ENCODE data around the gene METTL16. TPM values are rescaled to one million over a fixed set of nuclear protein-coding genes. Genes with fewer than 3 reads are reported as not detected.
"Not testable (repeated sequence)": the region's sequence is repeated elsewhere in the genome, so short reads cannot be mapped to it uniquely, and the experiment has no call there.

METTL16 gene
- total RNA-seq, 4 donors from 2014 or later: 30.4 to 48.9 (median 44.7) TPM

- no peak overlapping the region for H3K4me3 ChIP-seq (replicated peaks in 1 of 3)
- 91 to 94% methylated on average over 8 of the region's 8 CpGs for WGBS, 2 donors
- intact Hi-C loops (cut with DNase I): no loop called here
- no peak overlapping the region for H3K27ac ChIP-seq
- H3K9me3 ChIP-seq: no peaks in the 10 kb centered on the region
- H3K4me1 ChIP-seq: peaks cover under 1 to 9% of the 10 kb centered on the region in 2 donors
- no peaks in the 10 kb centered on the region for H3K27me3 ChIP-seq
- peaks cover 0 to 14% of the 10 kb centered on the region in 2 donors for H3K36me3 ChIP-seq
- TF ChIP-seq, protein P1, sequence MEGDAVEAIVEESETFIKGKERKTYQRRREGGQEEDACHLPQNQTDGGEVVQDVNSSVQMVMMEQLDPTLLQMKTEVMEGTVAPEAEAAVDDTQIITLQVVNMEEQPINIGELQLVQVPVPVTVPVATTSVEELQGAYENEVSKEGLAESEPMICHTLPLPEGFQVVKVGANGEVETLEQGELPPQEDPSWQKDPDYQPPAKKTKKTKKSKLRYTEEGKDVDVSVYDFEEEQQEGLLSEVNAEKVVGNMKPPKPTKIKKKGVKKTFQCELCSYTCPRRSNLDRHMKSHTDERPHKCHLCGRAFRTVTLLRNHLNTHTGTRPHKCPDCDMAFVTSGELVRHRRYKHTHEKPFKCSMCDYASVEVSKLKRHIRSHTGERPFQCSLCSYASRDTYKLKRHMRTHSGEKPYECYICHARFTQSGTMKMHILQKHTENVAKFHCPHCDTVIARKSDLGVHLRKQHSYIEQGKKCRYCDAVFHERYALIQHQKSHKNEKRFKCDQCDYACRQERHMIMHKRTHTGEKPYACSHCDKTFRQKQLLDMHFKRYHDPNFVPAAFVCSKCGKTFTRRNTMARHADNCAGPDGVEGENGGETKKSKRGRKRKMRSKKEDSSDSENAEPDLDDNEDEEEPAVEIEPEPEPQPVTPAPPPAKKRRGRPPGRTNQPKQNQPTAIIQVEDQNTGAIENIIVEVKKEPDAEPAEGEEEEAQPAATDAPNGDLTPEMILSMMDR (IDR thresholded peaks at IDR 0.05): no peak
- no peak for TF ChIP-seq POLR2A (IDR thresholded peaks at IDR 0.05)
- DNase-seq: no peak
Measured at GRCh38 chr17:2502871-2503580, 8.7 kb downstream of the METTL16 start.

- no peaks in the 10 kb centered on the region for H3K27me3 ChIP-seq
- no peak overlapping the region for H3K4me3 ChIP-seq (replicated peaks in 1 of 3)
- H3K36me3 ChIP-seq: peaks cover 0 to 14% of the 10 kb centered on the region in 2 donors
- H3K4me1 ChIP-seq: no peaks in the 10 kb centered on the region
- TF ChIP-seq POLR2A (IDR thresholded peaks at IDR 0.05): no peak
- TF ChIP-seq, protein P1 (IDR thresholded peaks at IDR 0.05): no peak
- H3K27ac ChIP-seq: no peak overlapping the region
- no peak for DNase-seq
- intact Hi-C loops (cut with DNase I): no loop called here
- no peaks in the 10 kb centered on the region for H3K9me3 ChIP-seq
- 78% methylated on average over 8 of the region's 8 CpGs for WGBS, 2 donors
Measured at GRCh38 chr17:2500446-2500845, 11.2 kb downstream of the METTL16 start.

DNA sequence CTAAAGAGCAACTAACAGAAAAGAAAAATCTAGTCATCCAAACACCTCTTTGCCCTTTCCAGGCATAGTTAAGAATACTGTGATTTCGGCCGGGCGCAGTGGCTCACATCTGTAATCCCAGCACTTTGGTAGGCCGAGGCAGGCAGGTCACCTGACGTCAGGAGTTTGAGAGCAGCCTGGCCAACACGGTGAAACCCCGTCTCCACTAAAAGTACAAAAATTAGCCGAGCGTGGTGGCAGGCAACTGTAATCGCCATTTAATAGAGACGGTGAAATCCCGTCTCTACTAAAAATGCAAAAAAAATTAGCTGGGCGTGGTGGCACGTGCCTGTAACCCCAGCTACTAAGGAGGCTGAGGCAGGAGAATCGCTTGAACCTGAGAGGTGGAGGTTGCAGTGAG lies 22.4 kb downstream of the METTL16 start:
- H3K27ac ChIP-seq: peak overlapping the region in 2 of 3 donors; percentile 2 to 45
- peaks cover 13 to 27% of the 10 kb centered on the region in 2 donors for H3K4me1 ChIP-seq
- H3K9me3 ChIP-seq; intact Hi-C loops (cut with DNase I); H3K36me3 ChIP-seq; H3K27me3 ChIP-seq; H3K4me3 ChIP-seq (replicated peaks in 1 of 3): not testable (repeated sequence)
- peak in 1 of 2 donors; percentile 10 for DNase-seq
- WGBS, 2 donors: 83 to 86% methylated on average over 15 of the region's 15 CpGs

DNA sequence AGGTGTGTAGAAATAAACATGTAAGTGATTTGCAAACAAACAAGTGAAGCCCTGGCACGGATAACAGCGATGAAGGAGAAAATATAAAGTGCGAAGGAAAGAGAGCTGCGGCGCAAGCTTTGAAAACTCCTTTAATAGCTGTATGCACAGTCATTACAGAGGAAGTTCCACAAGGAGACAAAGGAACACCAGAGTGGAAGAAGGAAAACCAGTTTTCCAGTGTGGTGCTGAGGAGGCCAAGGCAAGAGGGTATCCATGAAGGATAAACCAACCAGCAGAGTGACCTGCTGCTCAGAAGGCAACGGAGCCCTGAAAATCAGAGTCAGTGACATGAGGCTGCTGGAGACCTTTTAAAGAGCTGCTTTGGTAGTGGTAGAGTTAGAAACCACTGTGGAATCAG lies 24.4 kb downstream of the METTL16 start:
- no peak for DNase-seq
- 93 to 96% methylated on average over 5 of the region's 6 CpGs for WGBS, 2 donors
- intact Hi-C loops (cut with DNase I): no loop called here
- no peak for TF ChIP-seq POLR2A (IDR thresholded peaks at IDR 0.05)
- TF ChIP-seq, protein P1 (IDR thresholded peaks at IDR 0.05): no peak
- no peaks in the 10 kb centered on the region for H3K36me3 ChIP-seq
- H3K4me1 ChIP-seq: peaks cover 13 to 30% of the 10 kb centered on the region in 2 donors
- H3K9me3 ChIP-seq: no peaks in the 10 kb centered on the region
- H3K27me3 ChIP-seq: no peaks in the 10 kb centered on the region
- H3K27ac ChIP-seq: no peak overlapping the region
- no peak overlapping the region for H3K4me3 ChIP-seq (replicated peaks in 1 of 3)

- H3K27me3 ChIP-seq; H3K27ac ChIP-seq; H3K36me3 ChIP-seq; H3K9me3 ChIP-seq; H3K4me3 ChIP-seq (replicated peaks in 1 of 3); DNase-seq; intact Hi-C loops (cut with DNase I): not testable (repeated sequence)
- 95 to 97% methylated on average over 4 of the region's 4 CpGs for WGBS, 2 donors
- peaks cover 13 to 24% of the 10 kb centered on the region in 2 donors for H3K4me1 ChIP-seq
Measured at GRCh38 chr17:2486709-2487108, 25.0 kb downstream of the METTL16 start.

GRCh38 chr17:2485970-2486369 lies 25.7 kb downstream of the METTL16 start:
- TF ChIP-seq POLR2A (IDR thresholded peaks at IDR 0.05): no peak
- Histone ChIP-seq H3K27ac (no peak overlapping the region), H3K9me3 (no peaks in the 10 kb centered on the region), H3K4me1 (peaks cover 7 to 17% of the 10 kb centered on the region in 2 donors), H3K4me3 (replicated peaks in 1 of 3) (no peak overlapping the region), H3K27me3 (no peaks in the 10 kb centered on the region), H3K36me3 (no peaks in the 10 kb centered on the region)
- DNase-seq: no peak
- WGBS, 2 donors: 84 to 85% methylated on average over 10 of the region's 10 CpGs
- intact Hi-C loops (cut with DNase I): no loop called here

All from thyroid gland (tissue), 4 donors.